ENCODE data around the gene MPEG1. TPM values are rescaled to one million over a fixed set of nuclear protein-coding genes. Genes with fewer than 3 reads are reported as not detected.

Gene MPEG1
- total and polyA plus RNA-seq, 7 donors, result 0.82 to 6.1 (median 3.8) TPM

DNA sequence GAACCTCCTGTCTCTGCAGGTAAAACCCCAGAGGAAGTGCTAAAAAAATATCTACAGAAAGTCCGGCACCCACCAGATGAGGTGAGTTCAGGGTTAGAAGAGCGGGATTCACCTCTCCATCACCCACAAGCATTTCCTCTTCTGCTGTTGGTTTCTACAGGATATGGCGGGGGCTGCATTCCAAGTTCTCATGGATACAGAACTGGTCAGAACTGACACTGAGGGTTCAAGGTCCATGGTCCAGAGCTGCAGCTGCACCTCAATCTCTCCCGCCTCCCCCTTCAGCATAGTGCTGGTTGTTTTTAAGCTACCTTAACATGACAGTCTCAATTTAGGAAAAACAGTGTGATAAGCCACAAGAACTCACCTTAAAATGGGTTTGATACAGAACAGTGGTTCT, 21.6 kb downstream of the MPEG1 start:
- H3K36me3 ChIP-seq (ENCODE audit: insufficient read depth in 1 of 2, low read depth in 1 of 2), result peaks cover 0 to 2% of the 10 kb centered on the region in 2 donors
- 78 to 87% (median 80%) methylated on average over 4 of the region's 4 CpGs for WGBS, 3 donors
- no peaks in the 10 kb centered on the region for H3K9me3 ChIP-seq
- no peak for ATAC-seq
- no peak for DNase-seq
- TF ChIP-seq, protein P1, sequence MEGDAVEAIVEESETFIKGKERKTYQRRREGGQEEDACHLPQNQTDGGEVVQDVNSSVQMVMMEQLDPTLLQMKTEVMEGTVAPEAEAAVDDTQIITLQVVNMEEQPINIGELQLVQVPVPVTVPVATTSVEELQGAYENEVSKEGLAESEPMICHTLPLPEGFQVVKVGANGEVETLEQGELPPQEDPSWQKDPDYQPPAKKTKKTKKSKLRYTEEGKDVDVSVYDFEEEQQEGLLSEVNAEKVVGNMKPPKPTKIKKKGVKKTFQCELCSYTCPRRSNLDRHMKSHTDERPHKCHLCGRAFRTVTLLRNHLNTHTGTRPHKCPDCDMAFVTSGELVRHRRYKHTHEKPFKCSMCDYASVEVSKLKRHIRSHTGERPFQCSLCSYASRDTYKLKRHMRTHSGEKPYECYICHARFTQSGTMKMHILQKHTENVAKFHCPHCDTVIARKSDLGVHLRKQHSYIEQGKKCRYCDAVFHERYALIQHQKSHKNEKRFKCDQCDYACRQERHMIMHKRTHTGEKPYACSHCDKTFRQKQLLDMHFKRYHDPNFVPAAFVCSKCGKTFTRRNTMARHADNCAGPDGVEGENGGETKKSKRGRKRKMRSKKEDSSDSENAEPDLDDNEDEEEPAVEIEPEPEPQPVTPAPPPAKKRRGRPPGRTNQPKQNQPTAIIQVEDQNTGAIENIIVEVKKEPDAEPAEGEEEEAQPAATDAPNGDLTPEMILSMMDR (IDR thresholded peaks at IDR 0.05), result no peak
- H3K4me3 ChIP-seq, result no peak overlapping the region
- intact Hi-C loops (cut with DNase I), result no loop called here
- H3K27ac ChIP-seq, result no peak overlapping the region
- H3K27me3 ChIP-seq (ENCODE audit: insufficient read depth in 3 of 3, low read length in 2 of 3), result peaks cover 0 to 20% (median 5%) of the 10 kb centered on the region in 3 donors
- H3K4me1 ChIP-seq, result no peaks in the 10 kb centered on the region

DNA sequence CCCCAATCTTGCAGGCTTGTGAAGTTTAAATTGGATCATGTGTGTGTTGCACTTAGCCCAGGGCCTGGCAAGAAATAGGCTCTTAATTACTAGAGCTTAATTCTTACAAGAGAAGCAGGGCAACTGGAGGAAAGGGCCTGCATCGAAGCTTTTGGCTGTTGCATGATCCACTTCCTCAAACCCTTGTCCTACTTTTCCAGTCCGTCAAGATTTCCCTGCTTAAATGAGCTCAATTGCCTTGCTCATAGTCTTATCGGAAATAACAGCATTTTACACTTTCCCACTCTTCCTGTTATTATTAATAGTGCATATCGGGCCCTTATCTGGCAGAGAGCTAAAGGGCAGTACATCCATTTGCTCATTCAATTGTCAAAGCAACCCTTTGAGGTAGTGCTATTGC, 22.7 kb downstream of the MPEG1 start:
- TF ChIP-seq, protein P1 (IDR thresholded peaks at IDR 0.05), result no peak
- intact Hi-C loops (cut with DNase I), result no loop called here
- no peak for DNase-seq
- H3K9me3 ChIP-seq, result no peaks in the 10 kb centered on the region
- WGBS, 3 donors, result 34 to 53% (median 39%) methylated on average over 4 of the region's 4 CpGs
- H3K4me1 ChIP-seq, result no peaks in the 10 kb centered on the region
- H3K36me3 ChIP-seq (ENCODE audit: insufficient read depth in 1 of 2, low read depth in 1 of 2), result no peaks in the 10 kb centered on the region
- H3K27me3 ChIP-seq (ENCODE audit: insufficient read depth in 3 of 3, low read length in 2 of 3), result peaks cover 0 to 20% (median 3%) of the 10 kb centered on the region in 3 donors
- H3K4me3 ChIP-seq, result no peak overlapping the region
- no peak overlapping the region for H3K27ac ChIP-seq
- ATAC-seq, result no peak

DNA sequence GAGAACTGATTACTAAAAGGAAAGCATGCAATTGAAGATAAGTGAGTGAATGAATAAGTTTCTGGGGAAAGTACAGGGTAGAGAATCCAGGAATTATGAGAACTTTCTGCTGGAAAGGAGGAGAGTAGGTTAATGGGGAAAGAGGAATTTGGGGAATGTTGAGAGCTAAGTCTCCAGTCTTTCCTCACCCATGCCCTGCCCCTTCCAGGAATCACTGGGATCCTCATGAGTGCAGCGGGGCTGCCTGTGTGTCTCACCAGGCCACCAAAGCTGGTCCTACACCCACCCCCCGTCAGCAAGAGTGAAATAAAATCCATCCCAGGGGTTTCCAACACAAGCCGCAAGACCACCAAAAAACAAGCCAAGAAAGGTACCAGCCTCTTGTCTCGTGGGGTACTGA, 23.8 kb downstream of the MPEG1 start:
- Histone ChIP-seq H3K27ac (no peak overlapping the region), H3K4me3 (no peak overlapping the region), H3K4me1 (no peaks in the 10 kb centered on the region), H3K27me3 (ENCODE audit: insufficient read depth in 3 of 3, low read length in 2 of 3) (peaks cover 0 to 20% (median 3%) of the 10 kb centered on the region in 3 donors), H3K9me3 (no peaks in the 10 kb centered on the region), H3K36me3 (ENCODE audit: insufficient read depth in 1 of 2, low read depth in 1 of 2) (no peaks in the 10 kb centered on the region)
- ATAC-seq (no peak), DNase-seq (no peak)
- WGBS, 3 donors, result 71 to 91% (median 75%) methylated on average over 4 of the region's 4 CpGs
- intact Hi-C loops (cut with DNase I), result no loop called here
- TF ChIP-seq, protein P1 (IDR thresholded peaks at IDR 0.05), result no peak

DNA sequence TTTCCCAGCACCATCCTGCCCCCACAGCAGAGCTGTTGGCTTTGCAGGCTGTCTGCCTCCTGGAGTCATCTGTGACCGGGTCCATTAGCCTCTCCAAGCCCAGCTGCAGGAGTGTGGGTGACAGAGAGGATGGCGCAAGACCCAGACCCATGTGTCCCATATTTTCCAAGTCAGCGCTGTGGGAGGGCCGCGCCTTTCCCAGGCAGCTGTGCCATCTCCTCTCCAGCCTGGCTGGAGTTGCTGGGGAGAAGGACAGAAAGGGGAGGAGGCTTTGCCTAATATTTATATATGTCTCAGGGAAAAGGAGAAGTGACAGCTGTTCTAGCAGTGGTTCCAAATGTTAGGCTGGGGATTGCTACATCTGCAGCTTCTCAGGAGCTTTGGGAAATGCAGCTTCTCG, 25.1 kb downstream of the MPEG1 start:
- intact Hi-C loops (cut with DNase I), result no loop called here

More for the DNA sequence above, 25.1 kb downstream of the MPEG1 start:
- H3K4me1 ChIP-seq, result no peaks in the 10 kb centered on the region
- H3K9me3 ChIP-seq, result no peaks in the 10 kb centered on the region
- no peaks in the 10 kb centered on the region for H3K36me3 ChIP-seq (ENCODE audit: insufficient read depth in 1 of 2, low read depth in 1 of 2)
- peaks cover 0 to 20% (median 3%) of the 10 kb centered on the region in 3 donors for H3K27me3 ChIP-seq (ENCODE audit: insufficient read depth in 3 of 3, low read length in 2 of 3)
- TF ChIP-seq, protein P1 (IDR thresholded peaks at IDR 0.05), result no peak
- H3K27ac ChIP-seq, result no peak overlapping the region
- DNase-seq (peak; percentile 71 to 89), ATAC-seq (peak; percentile 65 to 87 (median 76))
- no peak overlapping the region for H3K4me3 ChIP-seq
- 20 to 43% (median 34%) methylated on average over 6 of the region's 6 CpGs for WGBS, 3 donors

All from psoas muscle (tissue), 8 donors.